OCI-LY7 (cell line): ENCODE data around the gene COL23A1.

Experiments
- CTCF ChIP-seq: fragments of 200-600 bp; sonication (generic); conservative IDR thresholded peaks from 2 replicates; pipeline ENCODE4 v1.5.1; 2014; ENCODE audit warnings: mild to moderate bottlenecking, antibody characterized with exemption, low read length, moderate library complexity, mixed read lengths
- EZH2phosphoT487 ChIP-seq: fragments of 200-600 bp; sonication (generic); IDR thresholded peaks from 2 replicates; pipeline ENCODE4 v1.6.1; 2018; ENCODE audit warnings: low read depth, borderline replicate concordance, mild to moderate bottlenecking, mixed run types, antibody characterized with exemption, low read length, moderate library complexity, mixed read lengths

GRCh38 chr5:178244576-178244975 lies 345.6 kb downstream of the COL23A1 start:
- no peak for TF ChIP-seq CTCF
- no peak for TF ChIP-seq EZH2phosphoT487
